Chondrocyte (in vitro differentiated cells): ENCODE data around the gene UBE2G2. TPM values are rescaled to one million over a fixed set of nuclear protein-coding genes. Genes with fewer than 3 reads are reported as not detected.

ENCODE experiments used
- DNase-seq: peaks from one replicate; pipeline ENCODE4 v3.0.0; 2021; ENCODE audit warnings: mixed read lengths, low spot score
- H3K27ac Mint-ChIP-seq: one replicate; pipeline ENCODE4 v1.8.0; 2021; ENCODE audit warnings: mild to moderate bottlenecking, moderate library complexity, mixed read lengths; ENCODE audit not compliant: unreplicated experiment
- H3K27me3 Mint-ChIP-seq: 2 replicates; pipeline ENCODE4 v1.8.0; 2021; ENCODE audit warnings: low read depth, mixed read lengths
- H3K36me3 Mint-ChIP-seq: 2 replicates; pipeline ENCODE4 v1.8.0; 2021; ENCODE audit warnings: low read depth, mixed read lengths
- H3K4me1 Mint-ChIP-seq: 2 replicates; pipeline ENCODE4 v1.8.0; 2021; ENCODE audit warnings: low read depth, mild to moderate bottlenecking, mixed read lengths
- H3K4me3 Mint-ChIP-seq: one replicate; pipeline ENCODE4 v1.8.0; 2021; ENCODE audit warnings: mild to moderate bottlenecking, moderate library complexity, mixed read lengths; ENCODE audit not compliant: unreplicated experiment
- H3K9me3 Mint-ChIP-seq: 2 replicates; pipeline ENCODE4 v1.8.0; 2021; ENCODE audit warnings: low read depth, mixed read lengths
- total RNA-seq: library from RNA; stranded (reverse); gene quantifications from 3 replicates; pipeline ENCODE4 v1.2.1, GENCODE V29; 2021
- TF ChIP-seq, protein P1 (sequence below): fragments of 200-600 bp; sonication (generic); IDR thresholded peaks from 2 replicates; pipeline ENCODE4 v1.5.0; 2021; ENCODE audit warnings: antibody characterized with exemption, mild to moderate bottlenecking, moderate library complexity

Gene UBE2G2
- total RNA-seq, 1 donor from 2014 or later, result 48.5 TPM

DNA sequence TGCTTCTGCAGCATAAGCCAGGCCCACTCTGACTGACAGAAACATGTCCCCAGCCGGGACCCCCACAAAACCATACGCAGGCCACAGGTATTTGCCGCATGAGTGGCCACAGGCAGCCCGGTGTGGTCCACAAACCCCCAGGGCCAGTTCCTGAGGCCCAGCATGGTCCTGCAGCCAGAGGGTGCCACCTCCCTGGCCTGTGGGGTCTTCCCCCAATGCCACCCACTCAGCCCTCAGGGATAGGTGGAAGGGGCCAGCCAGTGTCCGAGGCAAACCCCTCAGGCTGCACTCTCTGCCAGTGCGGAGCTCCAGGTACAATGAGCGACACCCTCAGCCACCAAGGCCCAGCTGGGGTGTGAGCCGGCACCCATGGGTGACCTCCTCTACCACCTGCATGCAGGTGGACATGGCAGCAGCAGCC is 43.5 kb downstream of the UBE2G2 start:
- no peak overlapping the region for H3K4me3 Mint-ChIP-seq
- DNase-seq, result peak; percentile 86
- peaks cover 8% of the 10 kb centered on the region for H3K4me1 Mint-ChIP-seq
- no peak overlapping the region for H3K27ac Mint-ChIP-seq
- TF ChIP-seq, protein P1, sequence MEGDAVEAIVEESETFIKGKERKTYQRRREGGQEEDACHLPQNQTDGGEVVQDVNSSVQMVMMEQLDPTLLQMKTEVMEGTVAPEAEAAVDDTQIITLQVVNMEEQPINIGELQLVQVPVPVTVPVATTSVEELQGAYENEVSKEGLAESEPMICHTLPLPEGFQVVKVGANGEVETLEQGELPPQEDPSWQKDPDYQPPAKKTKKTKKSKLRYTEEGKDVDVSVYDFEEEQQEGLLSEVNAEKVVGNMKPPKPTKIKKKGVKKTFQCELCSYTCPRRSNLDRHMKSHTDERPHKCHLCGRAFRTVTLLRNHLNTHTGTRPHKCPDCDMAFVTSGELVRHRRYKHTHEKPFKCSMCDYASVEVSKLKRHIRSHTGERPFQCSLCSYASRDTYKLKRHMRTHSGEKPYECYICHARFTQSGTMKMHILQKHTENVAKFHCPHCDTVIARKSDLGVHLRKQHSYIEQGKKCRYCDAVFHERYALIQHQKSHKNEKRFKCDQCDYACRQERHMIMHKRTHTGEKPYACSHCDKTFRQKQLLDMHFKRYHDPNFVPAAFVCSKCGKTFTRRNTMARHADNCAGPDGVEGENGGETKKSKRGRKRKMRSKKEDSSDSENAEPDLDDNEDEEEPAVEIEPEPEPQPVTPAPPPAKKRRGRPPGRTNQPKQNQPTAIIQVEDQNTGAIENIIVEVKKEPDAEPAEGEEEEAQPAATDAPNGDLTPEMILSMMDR, result no peak
- peaks cover 4% of the 10 kb centered on the region for H3K36me3 Mint-ChIP-seq
- no peaks in the 10 kb centered on the region for H3K27me3 Mint-ChIP-seq
- peaks cover 6% of the 10 kb centered on the region for H3K9me3 Mint-ChIP-seq

DNA sequence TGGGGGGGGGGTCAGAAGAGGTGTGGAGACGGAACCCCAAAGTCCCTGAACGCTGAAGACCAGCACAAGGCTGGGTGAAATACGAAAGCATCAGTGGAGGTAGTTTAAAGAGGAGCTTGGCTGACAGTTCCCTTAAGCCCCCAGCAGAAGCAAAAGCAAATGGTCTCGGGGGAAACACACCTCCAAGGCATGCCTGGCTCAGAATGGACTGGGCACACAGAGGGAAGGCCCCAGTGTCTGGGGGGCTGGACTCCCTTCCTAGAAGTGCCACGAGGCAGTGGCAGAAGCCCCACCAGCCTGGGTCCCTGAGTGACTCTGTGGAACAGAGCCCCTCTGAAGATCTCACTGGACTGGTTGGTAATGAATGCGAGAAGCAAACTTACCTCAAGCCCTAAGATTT is 43.9 kb downstream of the UBE2G2 start:
- Mint-ChIP-seq H3K4me3 (no peak overlapping the region), H3K9me3 (peaks cover 6% of the 10 kb centered on the region), H3K27me3 (no peaks in the 10 kb centered on the region), H3K4me1 (peaks cover 8% of the 10 kb centered on the region), H3K27ac (no peak overlapping the region), H3K36me3 (peaks cover 6% of the 10 kb centered on the region)
- DNase-seq, result peak; percentile 29
- TF ChIP-seq, protein P1, result no peak

DNA sequence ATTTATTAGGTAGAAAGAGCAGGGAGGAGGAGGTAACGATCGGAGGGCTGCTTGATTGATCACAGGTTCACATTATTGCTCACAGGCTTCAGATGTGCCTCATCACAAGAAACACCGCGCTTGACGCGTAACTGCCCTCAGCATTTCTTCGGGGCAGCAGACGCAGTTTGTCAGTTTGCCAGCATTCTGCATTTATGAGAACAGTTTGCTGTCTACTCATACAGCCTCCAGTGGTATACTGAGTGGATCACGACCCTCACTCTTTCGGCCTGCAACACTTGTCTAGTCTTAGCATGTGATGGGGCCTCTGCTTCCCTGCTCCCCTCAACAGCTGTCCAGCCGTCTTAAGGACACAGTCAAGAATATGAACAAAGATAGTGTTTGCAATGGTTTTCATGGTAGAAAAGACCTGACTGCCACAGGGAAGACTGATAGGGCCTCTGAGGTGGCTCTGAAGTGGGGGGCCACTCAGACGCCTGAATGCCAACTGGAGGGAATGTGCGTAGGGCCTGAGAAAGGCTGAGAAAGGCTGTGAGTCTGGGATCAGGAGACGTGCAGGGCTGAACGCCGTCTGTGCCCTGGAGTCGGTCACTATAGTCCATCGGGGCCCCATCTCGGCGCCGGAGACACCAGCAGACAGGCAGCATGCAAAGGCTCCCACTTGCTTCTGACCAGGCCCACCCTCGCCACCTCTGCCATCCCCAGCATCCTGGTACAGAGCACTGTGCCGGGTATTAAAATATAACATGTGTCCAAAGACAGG is 45.0 kb downstream of the UBE2G2 start:
- H3K4me3 Mint-ChIP-seq, result no peak overlapping the region
- peaks cover 8% of the 10 kb centered on the region for H3K4me1 Mint-ChIP-seq

DNA sequence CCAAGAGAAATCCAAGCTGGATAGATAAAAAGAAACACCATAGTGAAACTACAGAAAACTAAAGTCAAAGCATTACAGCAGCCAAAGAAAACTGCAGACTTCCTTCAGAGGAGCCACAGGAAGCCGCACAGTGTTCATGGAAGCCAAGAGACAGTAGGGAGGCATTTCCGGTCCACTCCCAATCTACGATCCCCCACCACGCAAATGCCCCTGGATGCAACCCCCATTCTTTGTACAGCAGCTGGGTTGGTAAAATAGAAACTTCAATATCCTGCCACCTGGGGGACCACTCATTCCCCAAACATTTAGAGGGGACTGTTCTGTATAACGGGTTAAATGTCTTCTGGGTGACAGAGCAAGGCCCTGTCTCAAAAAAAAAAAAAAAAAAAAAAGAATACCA is 46.4 kb downstream of the UBE2G2 start:
- H3K36me3 Mint-ChIP-seq, result peaks cover 6% of the 10 kb centered on the region
- H3K4me1 Mint-ChIP-seq, result peaks cover 12% of the 10 kb centered on the region
- TF ChIP-seq, protein P1, result no peak
- peaks cover 6% of the 10 kb centered on the region for H3K9me3 Mint-ChIP-seq
- no peak overlapping the region for H3K27ac Mint-ChIP-seq
- no peak overlapping the region for H3K4me3 Mint-ChIP-seq
- DNase-seq, result no peak
- peaks cover 9% of the 10 kb centered on the region for H3K27me3 Mint-ChIP-seq

More for the DNA sequence above, 45.0 kb downstream of the UBE2G2 start:
- peaks cover 6% of the 10 kb centered on the region for H3K9me3 Mint-ChIP-seq
- TF ChIP-seq, protein P1, result no peak
- peaks cover 6% of the 10 kb centered on the region for H3K36me3 Mint-ChIP-seq
- H3K27ac Mint-ChIP-seq, result no peak overlapping the region
- peaks cover 2% of the 10 kb centered on the region for H3K27me3 Mint-ChIP-seq
- peak; percentile 78 for DNase-seq

DNA sequence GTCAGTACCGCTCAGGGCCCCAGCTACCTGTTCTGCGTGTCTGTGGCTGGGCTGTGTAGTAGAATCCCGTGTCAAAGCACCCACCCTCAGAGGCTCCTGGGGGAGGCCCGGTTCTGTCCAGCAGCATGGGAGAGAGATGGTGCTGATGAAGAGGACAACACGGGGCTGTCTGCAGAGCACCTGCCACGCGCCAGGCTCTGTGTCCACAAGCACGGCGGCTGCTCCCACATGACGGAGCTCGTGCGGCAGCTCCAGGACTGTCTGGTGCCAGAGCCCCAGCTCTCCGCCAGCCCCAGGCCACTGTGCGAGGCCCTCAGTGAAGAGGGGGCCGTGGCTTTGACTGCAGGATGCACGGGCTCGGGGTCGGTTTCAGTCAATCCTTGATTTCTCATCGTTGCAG is 48.3 kb downstream of the UBE2G2 start:
- no peak overlapping the region for H3K27ac Mint-ChIP-seq
- H3K9me3 Mint-ChIP-seq, result peaks cover 6% of the 10 kb centered on the region
- DNase-seq, result peak; percentile 88
- H3K4me3 Mint-ChIP-seq, result no peak overlapping the region
- TF ChIP-seq, protein P1, result no peak
- peaks cover 6% of the 10 kb centered on the region for H3K36me3 Mint-ChIP-seq
- peaks cover 15% of the 10 kb centered on the region for H3K4me1 Mint-ChIP-seq
- peaks cover 14% of the 10 kb centered on the region for H3K27me3 Mint-ChIP-seq
